Esophagus mucosa (tissue), 1 donor: ENCODE results near the gene KIF21A. TPM values are rescaled to one million over a fixed set of nuclear protein-coding genes. Genes with fewer than 3 reads are reported as not detected.

Experiments
- ATAC-seq: fragments of 200-7000 bp; cut with Tn5 transposase; one replicate; pipeline ENCODE4 v1.9.1; 2020
- total RNA-seq: library from RNA; stranded (reverse); gene quantifications from one replicate; pipeline ENCODE4 v1.2.4, GENCODE V29; 2023
- donor health status: DM: yes; HTN: yes; CAD: no.

The KIF21A gene
- total RNA-seq, 1 donor from 2014 or later: 19.0 TPM

DNA sequence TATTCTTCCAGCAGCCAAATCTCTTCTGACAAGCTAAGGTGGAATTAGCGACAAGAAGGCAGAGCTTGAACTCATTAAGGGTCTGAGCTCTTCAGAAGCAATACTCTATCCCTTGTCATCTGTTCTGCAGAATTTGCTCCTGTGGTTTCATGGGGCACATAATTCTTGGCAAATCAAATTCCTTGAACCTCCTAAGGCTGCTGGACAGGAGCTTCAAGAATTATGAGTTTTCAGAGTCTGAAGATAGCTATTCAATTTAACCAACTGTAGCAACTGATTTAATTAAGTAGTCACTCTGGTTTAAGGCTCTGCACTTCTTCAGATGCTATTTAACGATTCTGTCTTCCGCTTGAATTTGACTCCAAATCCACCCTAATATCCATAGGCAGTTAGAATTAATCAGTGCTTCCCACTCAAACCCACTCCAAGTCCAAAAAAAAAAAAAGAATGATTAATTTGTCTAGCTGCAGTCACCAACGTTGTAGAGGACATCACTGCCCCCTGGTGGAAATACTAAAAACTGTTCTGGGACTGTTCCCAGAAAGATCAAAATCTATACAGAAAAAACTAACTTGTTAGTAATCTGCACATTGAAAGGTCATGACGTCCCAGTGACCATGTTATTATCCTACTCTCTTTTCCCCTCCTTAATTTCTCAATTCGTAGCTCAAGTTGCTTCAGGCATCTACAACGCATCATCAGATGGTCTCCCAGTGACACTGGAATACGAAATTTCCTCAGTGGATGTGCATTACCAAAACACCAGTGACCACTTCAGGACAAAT lies 169.9 kb downstream of the KIF21A start:
- ATAC-seq: peak; percentile 49

DNA sequence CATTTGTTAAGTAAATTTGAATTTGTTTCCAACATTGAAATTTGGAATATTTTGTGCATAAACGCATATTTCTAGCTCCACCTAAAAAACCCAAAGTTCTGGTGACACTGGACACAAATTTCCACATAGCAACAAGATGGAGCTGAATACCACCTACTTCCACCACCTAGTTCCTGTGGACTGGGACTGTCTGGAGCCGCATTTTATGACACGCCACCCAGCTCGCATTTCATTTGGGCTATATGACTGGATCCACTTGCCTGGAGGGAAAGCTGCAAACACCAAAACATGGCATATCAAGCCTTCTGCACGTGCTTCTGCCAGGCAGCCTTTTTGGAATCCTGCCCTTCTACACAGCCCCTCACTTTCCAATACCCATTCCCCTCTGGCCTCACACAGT lies 173.4 kb downstream of the KIF21A start:
- no peak for ATAC-seq

DNA sequence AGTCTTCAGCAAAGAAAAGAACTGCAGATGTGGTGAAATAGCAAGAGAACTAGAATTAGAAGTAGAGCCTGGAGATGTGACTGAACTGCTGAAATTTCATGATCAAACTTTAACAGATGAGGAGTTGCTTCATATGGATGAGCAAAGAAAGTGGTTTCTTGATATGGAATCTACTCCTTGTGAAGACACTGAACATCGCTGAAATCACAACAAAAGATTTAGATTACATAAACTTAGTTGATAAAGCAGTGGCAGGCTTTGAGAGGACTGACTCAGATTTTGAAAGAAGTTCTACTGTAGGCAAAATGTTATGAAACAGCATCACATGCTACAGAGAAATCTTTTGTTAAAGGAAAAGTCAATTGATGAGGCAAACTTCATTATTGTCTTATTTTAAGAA lies 175.0 kb downstream of the KIF21A start:
- ATAC-seq: no peak

DNA sequence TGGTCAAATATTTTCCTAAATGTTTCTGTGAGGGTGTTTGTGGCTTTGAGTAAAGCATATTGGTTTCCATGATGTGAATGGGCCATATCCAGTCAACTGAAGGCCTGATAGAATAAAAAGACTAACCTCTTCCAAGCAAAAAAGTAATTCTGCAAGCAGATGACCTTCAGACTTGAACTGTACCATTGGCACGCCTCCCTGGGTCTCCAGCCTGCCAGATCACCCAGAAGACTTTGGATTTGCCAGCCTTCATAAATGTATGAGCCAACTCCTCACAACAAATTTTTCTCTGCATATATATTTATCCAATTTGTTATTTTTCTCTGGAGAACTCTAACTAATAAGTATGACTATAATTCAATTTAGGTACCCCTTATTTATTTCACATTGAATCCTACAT lies 190.3 kb downstream of the KIF21A start:
- no peak for ATAC-seq

Other genes starting within 250 kb of the KIF21A start
- 0.12 TPM for gene ABCD2, start 176.7 kb upstream of the KIF21A start, total RNA-seq